ENCODE measurements around the gene LRMDA. TPM values are rescaled to one million over a fixed set of nuclear protein-coding genes. Genes with fewer than 3 reads are reported as not detected.

The LRMDA gene
- total RNA-seq, 5 donors from 2014 or later (not counting 1 experiment from before 2014, with no cell fraction given), result 0.30 to 1.2 TPM; not detected in 3

GRCh38 chr10:76453332-76453731 is 1021.9 kb downstream of the LRMDA start:
- H3K4me3 Mint-ChIP-seq, result no peak overlapping the region
- CTCF ChIA-PET, result no interaction called here
- Histone ChIP-seq H3K4me1 (ENCODE audit: control insufficient read depth in 1 of 2, extremely low read depth in 1 of 2, insufficient read depth in 2 of 2, low read length in 2 of 2) (no peaks in the 10 kb centered on the region), H3K36me3 (ENCODE audit: control insufficient read depth in 2 of 2, extremely low read depth in 1 of 2, insufficient read depth in 1 of 2, low read length in 1 of 2) (no peaks in the 10 kb centered on the region), H3K27ac (ENCODE audit: low read length) (no peak overlapping the region), H3K27me3 (replicated peaks in 1 of 2; ENCODE audit: control insufficient read depth in 2 of 2, extremely low read depth in 1 of 2, insufficient read depth in 2 of 2, low read length in 1 of 2) (no peaks in the 10 kb centered on the region), H3K9me3 (no peaks in the 10 kb centered on the region), H3K4me3 (ENCODE audit: control insufficient read depth in 1 of 2, extremely low read depth in 1 of 2, low read length in 1 of 2) (no peak overlapping the region)
- ATAC-seq (replicated peaks in 1 of 4) (no peak), DNase-seq (no peak)
- H3K27ac Mint-ChIP-seq, result no peak overlapping the region
- no CpG with 5 or more reads among the region's 1 CpG for WGBS (ENCODE audit: insufficient coverage)
- no peaks in the 10 kb centered on the region for H3K4me1 Mint-ChIP-seq
- H3K36me3 Mint-ChIP-seq, result no peaks in the 10 kb centered on the region
- peaks cover 0 to 9% (median 5%) of the 10 kb centered on the region in 3 donors for H3K9me3 Mint-ChIP-seq
- POLR2A ChIA-PET, result no interaction called here
- H3K27me3 Mint-ChIP-seq, result peaks cover 0 to 5% of the 10 kb centered on the region in 2 donors

GRCh38 chr10:76453997-76454396 is 1022.6 kb downstream of the LRMDA start:
- Mint-ChIP-seq H3K9me3 (peaks cover 0 to 9% (median 5%) of the 10 kb centered on the region in 3 donors), H3K27ac (no peak overlapping the region), H3K4me3 (no peak overlapping the region), H3K4me1 (no peaks in the 10 kb centered on the region), H3K36me3 (no peaks in the 10 kb centered on the region), H3K27me3 (peaks cover 0 to 5% of the 10 kb centered on the region in 2 donors)
- H3K36me3 ChIP-seq (ENCODE audit: control insufficient read depth in 2 of 2, extremely low read depth in 1 of 2, insufficient read depth in 1 of 2, low read length in 1 of 2), result no peaks in the 10 kb centered on the region
- no peaks in the 10 kb centered on the region for H3K4me1 ChIP-seq (ENCODE audit: control insufficient read depth in 1 of 2, extremely low read depth in 1 of 2, insufficient read depth in 2 of 2, low read length in 2 of 2)
- no CpG with 5 or more reads among the region's 4 CpGs for WGBS (ENCODE audit: insufficient coverage)
- H3K27me3 ChIP-seq (replicated peaks in 1 of 2; ENCODE audit: control insufficient read depth in 2 of 2, extremely low read depth in 1 of 2, insufficient read depth in 2 of 2, low read length in 1 of 2), result no peaks in the 10 kb centered on the region
- CTCF ChIA-PET, result no interaction called here
- no peak for ATAC-seq (replicated peaks in 1 of 4)
- POLR2A ChIA-PET, result no interaction called here
- H3K4me3 ChIP-seq (ENCODE audit: control insufficient read depth in 1 of 2, extremely low read depth in 1 of 2, low read length in 1 of 2), result no peak overlapping the region
- no peak overlapping the region for H3K27ac ChIP-seq (ENCODE audit: low read length)
- no peaks in the 10 kb centered on the region for H3K9me3 ChIP-seq
- DNase-seq, result no peak

- Histone ChIP-seq H3K9me3 (no peaks in the 10 kb centered on the region), H3K4me1 (ENCODE audit: control insufficient read depth in 1 of 2, extremely low read depth in 1 of 2, insufficient read depth in 2 of 2, low read length in 2 of 2) (no peaks in the 10 kb centered on the region), H3K36me3 (ENCODE audit: control insufficient read depth in 2 of 2, extremely low read depth in 1 of 2, insufficient read depth in 1 of 2, low read length in 1 of 2) (no peaks in the 10 kb centered on the region), H3K4me3 (ENCODE audit: control insufficient read depth in 1 of 2, extremely low read depth in 1 of 2, low read length in 1 of 2) (no peak overlapping the region), H3K27me3 (replicated peaks in 1 of 2; ENCODE audit: control insufficient read depth in 2 of 2, extremely low read depth in 1 of 2, insufficient read depth in 2 of 2, low read length in 1 of 2) (no peaks in the 10 kb centered on the region), H3K27ac (ENCODE audit: low read length) (no peak overlapping the region)
- peaks cover 0 to 9% (median 5%) of the 10 kb centered on the region in 3 donors for H3K9me3 Mint-ChIP-seq
- ATAC-seq (replicated peaks in 1 of 4) (no peak), DNase-seq (no peak)
- no peak overlapping the region for H3K4me3 Mint-ChIP-seq
- ChIA-PET CTCF (no interaction called here), POLR2A (no interaction called here)
- WGBS (ENCODE audit: insufficient coverage), result no CpG with 5 or more reads among the region's 5 CpGs
- H3K36me3 Mint-ChIP-seq, result no peaks in the 10 kb centered on the region
- H3K27me3 Mint-ChIP-seq, result peaks cover 0 to 5% of the 10 kb centered on the region in 2 donors
- no peaks in the 10 kb centered on the region for H3K4me1 Mint-ChIP-seq
- H3K27ac Mint-ChIP-seq, result no peak overlapping the region
These were observed 1023.2 kb downstream of the LRMDA start for GRCh38 chr10:76454506-76455140.

GRCh38 chr10:76456197-76456596 is 1024.8 kb downstream of the LRMDA start:
- Mint-ChIP-seq H3K9me3 (peaks cover 0 to 9% (median 5%) of the 10 kb centered on the region in 3 donors), H3K4me3 (no peak overlapping the region)
- no peak overlapping the region for H3K27ac ChIP-seq (ENCODE audit: low read length)

GRCh38 chr10:76459016-76459730 is 1027.7 kb downstream of the LRMDA start:
- 100% methylated on average over 1 of the region's 8 CpGs for WGBS (ENCODE audit: insufficient coverage)
- Mint-ChIP-seq H3K27ac (no peak overlapping the region), H3K36me3 (no peaks in the 10 kb centered on the region), H3K27me3 (peaks cover 0 to 1% of the 10 kb centered on the region in 2 donors), H3K9me3 (peaks cover 0 to 5% (median 1%) of the 10 kb centered on the region in 3 donors), H3K4me3 (no peak overlapping the region), H3K4me1 (no peaks in the 10 kb centered on the region)
- H3K4me3 ChIP-seq (ENCODE audit: control insufficient read depth in 1 of 2, extremely low read depth in 1 of 2, low read length in 1 of 2), result no peak overlapping the region
- ATAC-seq (replicated peaks in 1 of 4) (no peak), DNase-seq (no peak)
- no peaks in the 10 kb centered on the region for H3K36me3 ChIP-seq (ENCODE audit: control insufficient read depth in 2 of 2, extremely low read depth in 1 of 2, insufficient read depth in 1 of 2, low read length in 1 of 2)
- H3K27ac ChIP-seq (ENCODE audit: low read length), result no peak overlapping the region
- POLR2A ChIA-PET, result no interaction called here
- CTCF ChIA-PET, result no interaction called here
- H3K9me3 ChIP-seq, result no peaks in the 10 kb centered on the region
- no peaks in the 10 kb centered on the region for H3K4me1 ChIP-seq (ENCODE audit: control insufficient read depth in 1 of 2, extremely low read depth in 1 of 2, insufficient read depth in 2 of 2, low read length in 2 of 2)
- no peaks in the 10 kb centered on the region for H3K27me3 ChIP-seq (replicated peaks in 1 of 2; ENCODE audit: control insufficient read depth in 2 of 2, extremely low read depth in 1 of 2, insufficient read depth in 2 of 2, low read length in 1 of 2)

More at GRCh38 chr10:76456197-76456596, 1024.8 kb downstream of the LRMDA start:
- Histone ChIP-seq H3K27me3 (replicated peaks in 1 of 2; ENCODE audit: control insufficient read depth in 2 of 2, extremely low read depth in 1 of 2, insufficient read depth in 2 of 2, low read length in 1 of 2) (no peaks in the 10 kb centered on the region), H3K4me1 (ENCODE audit: control insufficient read depth in 1 of 2, extremely low read depth in 1 of 2, insufficient read depth in 2 of 2, low read length in 2 of 2) (no peaks in the 10 kb centered on the region), H3K9me3 (no peaks in the 10 kb centered on the region), H3K4me3 (ENCODE audit: control insufficient read depth in 1 of 2, extremely low read depth in 1 of 2, low read length in 1 of 2) (no peak overlapping the region), H3K36me3 (ENCODE audit: control insufficient read depth in 2 of 2, extremely low read depth in 1 of 2, insufficient read depth in 1 of 2, low read length in 1 of 2) (no peaks in the 10 kb centered on the region)
- ChIA-PET POLR2A (no interaction called here), CTCF (no interaction called here)
- H3K27me3 Mint-ChIP-seq, result peaks cover 0 to 5% of the 10 kb centered on the region in 2 donors
- no peak for ATAC-seq (replicated peaks in 1 of 4)
- H3K27ac Mint-ChIP-seq, result no peak overlapping the region
- no CpG with 5 or more reads among the region's 1 CpG for WGBS (ENCODE audit: insufficient coverage)
- DNase-seq, result no peak
- no peaks in the 10 kb centered on the region for H3K36me3 Mint-ChIP-seq
- no peaks in the 10 kb centered on the region for H3K4me1 Mint-ChIP-seq

- no peaks in the 10 kb centered on the region for H3K36me3 ChIP-seq (ENCODE audit: control insufficient read depth in 2 of 2, extremely low read depth in 1 of 2, insufficient read depth in 1 of 2, low read length in 1 of 2)
- no peaks in the 10 kb centered on the region for H3K27me3 Mint-ChIP-seq
- 68% methylated on average over 2 of the region's 3 CpGs for WGBS (ENCODE audit: insufficient coverage)
- ATAC-seq (replicated peaks in 1 of 4), result no peak
- no peaks in the 10 kb centered on the region for H3K4me1 ChIP-seq (ENCODE audit: control insufficient read depth in 1 of 2, extremely low read depth in 1 of 2, insufficient read depth in 2 of 2, low read length in 2 of 2)
- H3K4me3 Mint-ChIP-seq, result no peak overlapping the region
- H3K9me3 Mint-ChIP-seq, result peaks cover 0 to 8% (median 3%) of the 10 kb centered on the region in 3 donors
- ChIA-PET POLR2A (no interaction called here), CTCF (no interaction called here)
- H3K36me3 Mint-ChIP-seq, result no peaks in the 10 kb centered on the region
- no peak overlapping the region for H3K27ac Mint-ChIP-seq
- DNase-seq, result no peak
- no peak overlapping the region for H3K27ac ChIP-seq (ENCODE audit: low read length)
- no peak overlapping the region for H3K4me3 ChIP-seq (ENCODE audit: control insufficient read depth in 1 of 2, extremely low read depth in 1 of 2, low read length in 1 of 2)
- H3K4me1 Mint-ChIP-seq, result no peaks in the 10 kb centered on the region
- H3K27me3 ChIP-seq (replicated peaks in 1 of 2; ENCODE audit: control insufficient read depth in 2 of 2, extremely low read depth in 1 of 2, insufficient read depth in 2 of 2, low read length in 1 of 2), result no peaks in the 10 kb centered on the region
- no peaks in the 10 kb centered on the region for H3K9me3 ChIP-seq
These were observed 1029.6 kb downstream of the LRMDA start for GRCh38 chr10:76461024-76461423.

All from T-cell (primary cell).